ENCODE results near the gene STAT5A.
"Not testable (repeated sequence)": the region's sequence is repeated elsewhere in the genome, so short reads cannot be mapped to it uniquely, and the experiment has no call there.

STAT5A gene

DNA sequence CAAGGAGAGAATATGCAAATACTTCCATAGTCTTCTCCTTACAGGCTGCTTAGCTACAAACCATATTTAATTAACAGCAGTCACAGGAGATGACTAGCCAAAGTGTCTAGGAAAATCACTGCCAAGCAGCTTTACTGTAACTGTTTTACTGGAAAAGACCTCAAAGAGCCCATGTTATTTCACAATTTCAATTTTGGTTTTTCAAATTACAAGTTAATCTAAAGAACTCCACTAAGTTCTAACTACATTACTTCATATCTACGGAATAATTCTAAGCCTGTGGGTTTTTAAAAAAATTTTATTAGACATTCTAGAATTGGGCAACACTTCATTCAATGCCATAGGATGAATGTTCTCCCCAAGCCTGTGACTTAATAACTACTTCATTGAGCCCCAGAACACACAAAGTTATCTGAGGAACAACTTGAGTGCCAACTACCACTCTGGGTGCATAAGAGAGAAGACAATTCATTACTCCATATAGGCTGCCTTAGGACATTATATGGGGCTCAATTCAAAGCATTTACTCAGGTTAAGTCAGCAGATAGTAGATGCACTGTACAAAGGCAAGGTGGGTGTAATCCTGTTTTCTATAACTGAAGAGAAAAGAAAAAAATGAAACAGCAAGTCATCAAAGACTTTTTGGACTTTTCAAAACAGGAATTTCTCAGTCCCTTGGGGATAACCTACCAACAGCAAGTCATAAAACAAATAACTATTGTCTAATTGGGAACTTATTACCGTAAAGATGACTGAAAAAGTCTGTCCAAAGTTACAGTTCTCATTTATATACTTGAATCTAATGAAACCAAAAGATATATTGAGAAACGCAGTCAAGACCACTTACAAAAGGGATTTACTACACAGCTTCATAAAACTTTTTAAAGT is 66.9 kb downstream of the STAT5A start:
- no peak for TF ChIP-seq CTCF (IDR thresholded peaks at IDR 0.05; ENCODE audit: extremely low read depth, missing control alignments)
- DNase-seq (ENCODE audit: low spot score), result no peak

GRCh38 chr17:42358434-42358833 is 70.1 kb downstream of the STAT5A start:
- TF ChIP-seq CTCF (IDR thresholded peaks at IDR 0.05; ENCODE audit: extremely low read depth, missing control alignments), result no peak
- DNase-seq (ENCODE audit: low spot score), result no peak

DNA sequence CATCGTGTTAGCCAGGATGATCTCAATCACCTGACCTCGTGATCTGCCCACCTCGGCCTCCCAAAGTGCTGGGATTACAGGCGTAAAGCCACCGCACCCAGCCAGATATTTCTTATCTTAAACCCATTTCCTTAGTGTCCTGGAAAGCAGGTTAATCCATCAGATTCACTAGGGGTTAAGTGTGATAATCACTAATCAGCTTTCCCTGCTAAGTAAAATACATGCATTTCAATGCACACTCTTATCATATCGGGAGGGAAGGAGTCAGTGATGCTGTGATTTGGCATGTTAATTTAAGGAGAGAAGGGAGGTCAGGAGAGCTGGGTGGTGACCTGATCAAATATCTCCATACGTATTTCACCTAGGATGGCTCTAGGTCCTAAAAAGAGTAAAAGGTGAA is 70.8 kb downstream of the STAT5A start:
- no peak for TF ChIP-seq CTCF (IDR thresholded peaks at IDR 0.05; ENCODE audit: extremely low read depth, missing control alignments)
- no peak for DNase-seq (ENCODE audit: low spot score)

- not testable (repeated sequence) for DNase-seq (ENCODE audit: low spot score)
Measured at GRCh38 chr17:42360388-42360787, 72.1 kb downstream of the STAT5A start.

Measured in GM20000 (cell line).